Thymus (tissue), 11 donors: ENCODE results near the gene IGF2R. TPM values are rescaled to one million over a fixed set of nuclear protein-coding genes. Genes with fewer than 3 reads are reported as not detected.

ENCODE experiments used
- DNase-seq, 9 donors: peaks; one replicate each; pipeline ENCODE4 v3.0.0-alpha.2; 2013; ENCODE audit warnings: low spot score in 9 of 9, low read depth in 6 of 9, missing footprints in 1 of 9
- H3K27ac ChIP-seq, 2 donors: one replicate each; pipeline ENCODE4 v1.5.1; 2013; ENCODE audit warnings: control low read depth in 1 of 2, low read depth in 1 of 2, low read length in 1 of 2, mild to moderate bottlenecking in 1 of 2, moderate library complexity in 1 of 2
- H3K27me3 ChIP-seq, 2 donors: one replicate each; pipeline ENCODE4 v1.5.1; 2013; ENCODE audit warnings: low read length in 1 of 2; ENCODE audit not compliant: control insufficient read depth in 2 of 2, insufficient read depth in 1 of 2
- H3K36me3 ChIP-seq, 2 donors: one replicate each; pipeline ENCODE4 v1.5.1; 2013; ENCODE audit warnings: low read length in 1 of 2, mild to moderate bottlenecking in 1 of 2, moderate library complexity in 1 of 2; ENCODE audit not compliant: control insufficient read depth in 2 of 2, insufficient read depth in 2 of 2
- H3K4me1 ChIP-seq, 2 donors: one replicate each; pipeline ENCODE4 v1.5.1; 2013; ENCODE audit warnings: low read length in 2 of 2; ENCODE audit not compliant: control insufficient read depth in 2 of 2, insufficient read depth in 2 of 2
- H3K4me3 ChIP-seq, 2 donors: one replicate each; pipeline ENCODE4 v1.5.1; 2013; ENCODE audit warnings: low read length in 2 of 2, control low read depth in 1 of 2, mild to moderate bottlenecking in 1 of 2
- H3K9me3 ChIP-seq, 2 donors: one replicate each; pipeline ENCODE4 v1.5.1; 2013; ENCODE audit warnings: low read length in 1 of 2, mild to moderate bottlenecking in 1 of 2; ENCODE audit not compliant: control insufficient read depth in 2 of 2, insufficient read depth in 1 of 2
- WGBS: extraction: QIAGEN DNeasy Blood & Tissue Kit; methylation state at CpG from one replicate; pipeline ENCODE4 v1.1.7; 2013; 5-methylcytosine and 5-hydroxymethylcytosine counted together
- polyA plus RNA-seq: library from polyadenylated mRNA; stranded (reverse); fragments of 200-250 nt; gene quantifications from one replicate; pipeline ENCODE4 v1.2.3, GENCODE V29; 2013
- total RNA-seq: library from RNA; stranded (reverse); fragments of 120-200 nt; gene quantifications from one replicate; pipeline ENCODE4 v1.2.4, GENCODE V29; 2013
- donor health status: healthy.

IGF2R gene
- total and polyA plus RNA-seq, 2 donors: 16.3 to 16.6 TPM

- no peak for DNase-seq
- no peak overlapping the region for H3K27ac ChIP-seq
- peaks cover 62 to 77% of the 10 kb centered on the region in 2 donors for H3K36me3 ChIP-seq
- no peaks in the 10 kb centered on the region for H3K27me3 ChIP-seq
- H3K9me3 ChIP-seq: no peaks in the 10 kb centered on the region
- H3K4me3 ChIP-seq: no peak overlapping the region
- WGBS: 98% methylated on average over 8 of the region's 8 CpGs
- H3K4me1 ChIP-seq: peaks cover 18 to 20% of the 10 kb centered on the region in 2 donors
Observed at GRCh38 chr6:160038479-160038878, 69.6 kb downstream of the IGF2R start.

GRCh38 chr6:160039441-160039840, 70.6 kb downstream of the IGF2R start:
- Histone ChIP-seq H3K4me3 (no peak overlapping the region), H3K9me3 (no peaks in the 10 kb centered on the region), H3K4me1 (peaks cover 18 to 20% of the 10 kb centered on the region in 2 donors), H3K36me3 (peaks cover 66 to 77% of the 10 kb centered on the region in 2 donors), H3K27me3 (no peaks in the 10 kb centered on the region), H3K27ac (no peak overlapping the region)
- no peak for DNase-seq
- 84% methylated on average over 5 of the region's 5 CpGs for WGBS

DNA sequence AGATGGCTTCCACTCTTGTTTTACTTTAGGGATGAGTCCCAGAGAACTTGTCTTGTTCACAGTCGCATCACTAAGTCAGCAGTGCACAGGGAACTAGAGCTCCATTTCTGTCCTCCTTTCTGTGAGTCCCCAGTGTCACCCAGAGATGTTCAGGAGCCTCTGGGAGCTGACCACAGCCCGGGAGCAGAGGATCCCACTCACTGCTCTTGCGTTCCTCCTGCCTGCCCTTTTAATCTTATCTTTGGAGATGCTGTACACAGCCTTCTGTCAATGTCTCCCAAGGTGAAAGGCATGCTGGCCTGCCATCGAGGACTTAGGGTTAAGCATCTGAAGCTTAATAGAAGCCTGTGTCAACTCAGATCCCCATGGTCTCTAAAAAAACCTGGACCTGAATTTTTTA, 71.2 kb downstream of the IGF2R start:
- DNase-seq: no peak
- Histone ChIP-seq H3K4me3 (no peak overlapping the region), H3K36me3 (peaks cover 63 to 75% of the 10 kb centered on the region in 2 donors), H3K4me1 (peaks cover 20% of the 10 kb centered on the region in 2 donors), H3K27me3 (no peaks in the 10 kb centered on the region), H3K27ac (no peak overlapping the region), H3K9me3 (no peaks in the 10 kb centered on the region)
- over 99% methylated on average over 4 of the region's 4 CpGs for WGBS

- H3K36me3 ChIP-seq: peaks cover 61 to 75% of the 10 kb centered on the region in 2 donors
- no peak overlapping the region for H3K4me3 ChIP-seq
- no peaks in the 10 kb centered on the region for H3K9me3 ChIP-seq
- peaks cover 20% of the 10 kb centered on the region in 2 donors for H3K4me1 ChIP-seq
- no peak for DNase-seq
- H3K27ac ChIP-seq: no peak overlapping the region
- WGBS: 96% methylated on average over 19 of the region's 19 CpGs
- H3K27me3 ChIP-seq: no peaks in the 10 kb centered on the region
Observed at GRCh38 chr6:160040527-160041264, 71.8 kb downstream of the IGF2R start.

DNA sequence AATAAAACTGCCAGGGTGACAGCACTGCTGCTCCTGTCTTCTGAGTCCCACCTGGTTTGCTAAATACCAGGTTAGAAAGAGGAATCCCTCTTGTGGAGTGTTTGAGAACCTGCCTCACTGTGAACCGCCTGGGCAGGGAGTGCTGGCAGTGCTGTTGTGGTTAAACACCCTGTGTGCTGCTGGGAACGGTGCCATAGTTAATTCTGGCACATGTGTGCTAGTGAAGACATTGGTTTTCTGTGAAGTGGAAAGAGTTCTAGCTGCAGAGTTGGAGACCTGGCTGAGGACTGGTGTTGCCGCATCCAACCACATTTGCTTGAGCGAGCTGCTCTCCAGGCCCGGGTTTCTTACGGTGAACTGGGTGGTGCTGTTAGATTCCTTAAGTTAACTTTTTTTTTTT, 72.7 kb downstream of the IGF2R start:
- peak overlapping the region in 1 of 2 donors; percentile 21 for H3K27ac ChIP-seq
- H3K4me3 ChIP-seq: no peak overlapping the region
- peak in 4 of 9 donors; percentile 25 to 69 (median 29) for DNase-seq

GRCh38 chr6:160042014-160042773, 73.3 kb downstream of the IGF2R start:
- H3K4me1 ChIP-seq: peaks cover 14 to 20% of the 10 kb centered on the region in 2 donors
- H3K27ac ChIP-seq: peak overlapping the region; percentile 20 to 44
- WGBS: 84% methylated on average over 12 of the region's 12 CpGs
- H3K36me3 ChIP-seq: peaks cover 66 to 78% of the 10 kb centered on the region in 2 donors
- H3K9me3 ChIP-seq: no peaks in the 10 kb centered on the region
- no peak overlapping the region for H3K4me3 ChIP-seq
- no peak for DNase-seq
- no peaks in the 10 kb centered on the region for H3K27me3 ChIP-seq

More for the DNA sequence above, 72.7 kb downstream of the IGF2R start:
- WGBS: 22% methylated on average over 6 of the region's 6 CpGs
- peaks cover 14 to 20% of the 10 kb centered on the region in 2 donors for H3K4me1 ChIP-seq
- H3K27me3 ChIP-seq: no peaks in the 10 kb centered on the region
- H3K36me3 ChIP-seq: peaks cover 60 to 76% of the 10 kb centered on the region in 2 donors
- no peaks in the 10 kb centered on the region for H3K9me3 ChIP-seq

- Histone ChIP-seq H3K36me3 (peaks cover 72 to 82% of the 10 kb centered on the region in 2 donors), H3K9me3 (no peaks in the 10 kb centered on the region), H3K27me3 (no peaks in the 10 kb centered on the region), H3K4me3 (no peak overlapping the region), H3K27ac (peak overlapping the region; percentile 20 to 44), H3K4me1 (peaks cover 14 to 20% of the 10 kb centered on the region in 2 donors)
- DNase-seq: no peak
- 96% methylated on average over 11 of the region's 11 CpGs for WGBS
Observed at GRCh38 chr6:160042788-160043301, 74.0 kb downstream of the IGF2R start.

- peaks cover 14 to 20% of the 10 kb centered on the region in 2 donors for H3K4me1 ChIP-seq
- WGBS: 95% methylated on average over 4 of the region's 4 CpGs
- peaks cover 82 to 89% of the 10 kb centered on the region in 2 donors for H3K36me3 ChIP-seq
- H3K9me3 ChIP-seq: no peaks in the 10 kb centered on the region
- no peak for DNase-seq
- H3K27me3 ChIP-seq: no peaks in the 10 kb centered on the region
- no peak overlapping the region for H3K27ac ChIP-seq
- H3K4me3 ChIP-seq: no peak overlapping the region
Observed at GRCh38 chr6:160043784-160044183, 74.9 kb downstream of the IGF2R start.

- peaks cover 85 to 97% of the 10 kb centered on the region in 2 donors for H3K36me3 ChIP-seq
- no peak overlapping the region for H3K4me3 ChIP-seq
- whole genome bisulfite sequencing: 93% methylated on average over 5 of the region's 5 CpGs
- H3K4me1 ChIP-seq: peaks cover 12 to 16% of the 10 kb centered on the region in 2 donors
- H3K27ac ChIP-seq: no peak overlapping the region
- H3K9me3 ChIP-seq: no peaks in the 10 kb centered on the region
- H3K27me3 ChIP-seq: no peaks in the 10 kb centered on the region
- no peak for DNase-seq
Observed at GRCh38 chr6:160044687-160045086, 75.8 kb downstream of the IGF2R start.
